Stimulated activated naive B cell treated with anti-CD40 and anti-IgM and Interleukin-4, amounts not matched to agents 10 μg/mL and 1 μg/mL and 100 μg/mL, for 72 hours (primary cell): Measurements from ENCODE around the gene RSPH1.

ENCODE experiments used
- ATAC-seq, 2 donors: fragments of 150-1000 bp; cut with Tn5 transposase; replicated peaks; 2 replicates each; pipeline ENCODE4 v1.10.0; 2021; ENCODE audit warnings: moderate library complexity in 1 of 2
- DNase-seq: peaks from one replicate; pipeline ENCODE4 v3.0.0; 2021
- H3K27ac Mint-ChIP-seq: one replicate; pipeline ENCODE4 v1.8.0; 2022; ENCODE audit warnings: mild to moderate bottlenecking, mixed read lengths
- H3K27me3 Mint-ChIP-seq, 2 donors: one replicate each; pipeline ENCODE4 v1.8.0; 2022; ENCODE audit warnings: mixed read lengths in 2 of 2
- H3K36me3 Mint-ChIP-seq, 2 donors: one replicate each; pipeline ENCODE4 v1.8.0; 2022; ENCODE audit warnings: mixed read lengths in 2 of 2, mild to moderate bottlenecking in 1 of 2
- H3K4me1 Mint-ChIP-seq, 2 donors: one replicate each; pipeline ENCODE4 v1.8.0; 2022; ENCODE audit warnings: mixed read lengths in 2 of 2, mild to moderate bottlenecking in 1 of 2
- H3K4me3 Mint-ChIP-seq, 2 donors: one replicate each; pipeline ENCODE4 v1.8.0; 2022; ENCODE audit warnings: mild to moderate bottlenecking in 2 of 2, mixed read lengths in 2 of 2, moderate library complexity in 1 of 2
- H3K9me3 Mint-ChIP-seq, 2 donors: one replicate each; pipeline ENCODE4 v1.8.0; 2022; ENCODE audit warnings: mixed read lengths in 2 of 2, mild to moderate bottlenecking in 1 of 2

RSPH1 gene

DNA sequence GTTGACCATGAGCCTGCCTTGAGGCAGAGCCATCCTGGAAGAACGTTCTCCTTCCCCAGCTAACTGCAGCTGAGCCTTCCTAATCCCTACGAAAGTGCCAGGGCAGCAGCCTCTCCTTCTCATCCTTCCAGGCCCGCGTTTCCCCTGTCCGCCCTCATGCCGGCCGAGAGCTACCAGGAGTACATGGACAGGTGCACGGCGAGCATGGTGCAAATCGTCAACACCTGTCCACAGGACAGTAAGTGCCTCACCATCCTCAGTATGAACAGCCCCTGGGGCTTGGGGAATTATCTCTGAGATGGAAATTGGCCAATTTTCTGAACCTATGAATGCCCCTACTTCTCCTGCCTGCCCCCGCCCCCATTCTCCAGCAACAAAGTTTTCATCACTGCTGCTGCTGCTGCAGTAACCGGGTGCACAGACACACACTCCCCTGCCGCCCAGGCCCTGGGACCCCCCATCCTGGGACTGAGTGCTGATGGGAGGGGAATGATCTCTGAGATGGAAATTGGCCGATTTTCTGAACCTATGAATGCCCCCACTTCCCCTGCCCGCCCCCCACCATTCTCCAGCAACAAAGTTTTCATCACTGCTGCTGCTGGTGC is 52.7 kb downstream of the RSPH1 start:
- H3K27ac Mint-ChIP-seq, result no peak overlapping the region
- H3K4me1 Mint-ChIP-seq, result peaks cover 34 to 36% of the 10 kb centered on the region in 2 donors
- no peak for DNase-seq
- peaks cover 35 to 42% of the 10 kb centered on the region in 2 donors for H3K27me3 Mint-ChIP-seq
- peaks cover 4 to 10% of the 10 kb centered on the region in 2 donors for H3K36me3 Mint-ChIP-seq
- no peak for ATAC-seq
- H3K4me3 Mint-ChIP-seq, result no peak overlapping the region
- H3K9me3 Mint-ChIP-seq, result peaks cover 0 to 5% of the 10 kb centered on the region in 2 donors

DNA sequence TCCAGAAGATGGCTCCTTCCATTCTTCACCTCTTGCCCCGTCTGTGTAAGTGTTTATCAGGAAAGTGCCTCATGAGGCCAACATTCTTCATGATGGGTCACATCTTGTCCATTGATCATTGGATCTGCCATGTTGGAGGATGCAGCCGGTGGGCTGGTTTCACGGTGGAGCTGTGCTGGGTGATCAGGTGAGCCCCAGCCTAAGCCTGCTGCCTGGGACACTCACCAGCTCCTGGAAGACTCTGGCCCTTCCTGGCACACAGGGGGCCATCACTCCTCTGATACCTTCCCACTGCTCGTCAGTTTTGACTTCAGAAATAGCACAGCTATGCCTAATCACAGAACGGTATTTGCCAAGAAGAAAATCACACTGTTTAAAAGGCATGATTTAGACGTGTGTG is 54.1 kb downstream of the RSPH1 start:
- no peak overlapping the region for H3K27ac Mint-ChIP-seq
- peaks cover 33 to 34% of the 10 kb centered on the region in 2 donors for H3K4me1 Mint-ChIP-seq
- no peak overlapping the region for H3K4me3 Mint-ChIP-seq
- H3K27me3 Mint-ChIP-seq, result peaks cover 44 to 47% of the 10 kb centered on the region in 2 donors
- no peak for ATAC-seq
- peaks cover 4 to 10% of the 10 kb centered on the region in 2 donors for H3K36me3 Mint-ChIP-seq
- no peak for DNase-seq
- peaks cover 3 to 5% of the 10 kb centered on the region in 2 donors for H3K9me3 Mint-ChIP-seq

DNA sequence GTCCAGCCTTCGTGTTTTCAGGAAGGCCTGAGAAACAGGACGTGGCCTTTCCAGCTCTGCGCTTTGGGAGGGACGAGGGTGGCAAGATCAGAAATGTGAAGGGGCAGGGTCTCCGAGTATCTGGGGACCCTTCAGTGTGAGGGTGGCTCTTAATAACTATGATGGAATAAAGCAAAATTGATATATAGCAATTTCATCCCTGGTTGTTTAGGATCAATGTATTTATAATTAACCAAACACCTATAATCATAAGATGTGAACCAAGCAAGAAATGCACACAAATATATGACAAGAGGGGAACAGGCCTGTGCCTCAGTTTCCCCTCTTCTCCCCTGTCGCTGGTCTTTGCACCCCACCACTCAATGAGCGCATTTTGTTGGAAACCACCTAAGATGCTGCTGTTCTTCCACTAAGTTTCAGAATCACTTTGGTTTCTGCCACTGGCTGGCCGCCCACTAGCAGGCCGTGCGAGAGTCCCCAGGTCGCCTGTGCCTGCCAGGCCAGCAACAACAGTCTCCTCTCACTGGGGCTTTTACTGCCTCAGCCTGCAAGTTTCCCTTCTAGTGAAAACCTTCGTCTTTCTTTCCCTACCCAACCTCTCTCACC is 55.7 kb downstream of the RSPH1 start:
- DNase-seq (no peak), ATAC-seq (peak; percentile 83 to 91)
- Mint-ChIP-seq H3K27me3 (peaks cover 36 to 45% of the 10 kb centered on the region in 2 donors), H3K4me1 (peaks cover 21 to 23% of the 10 kb centered on the region in 2 donors), H3K36me3 (peaks cover 0 to 7% of the 10 kb centered on the region in 2 donors), H3K4me3 (peak overlapping the region in 1 of 2 donors; percentile 31), H3K9me3 (peaks cover 3 to 12% of the 10 kb centered on the region in 2 donors), H3K27ac (peak overlapping the region; percentile 51)

DNA sequence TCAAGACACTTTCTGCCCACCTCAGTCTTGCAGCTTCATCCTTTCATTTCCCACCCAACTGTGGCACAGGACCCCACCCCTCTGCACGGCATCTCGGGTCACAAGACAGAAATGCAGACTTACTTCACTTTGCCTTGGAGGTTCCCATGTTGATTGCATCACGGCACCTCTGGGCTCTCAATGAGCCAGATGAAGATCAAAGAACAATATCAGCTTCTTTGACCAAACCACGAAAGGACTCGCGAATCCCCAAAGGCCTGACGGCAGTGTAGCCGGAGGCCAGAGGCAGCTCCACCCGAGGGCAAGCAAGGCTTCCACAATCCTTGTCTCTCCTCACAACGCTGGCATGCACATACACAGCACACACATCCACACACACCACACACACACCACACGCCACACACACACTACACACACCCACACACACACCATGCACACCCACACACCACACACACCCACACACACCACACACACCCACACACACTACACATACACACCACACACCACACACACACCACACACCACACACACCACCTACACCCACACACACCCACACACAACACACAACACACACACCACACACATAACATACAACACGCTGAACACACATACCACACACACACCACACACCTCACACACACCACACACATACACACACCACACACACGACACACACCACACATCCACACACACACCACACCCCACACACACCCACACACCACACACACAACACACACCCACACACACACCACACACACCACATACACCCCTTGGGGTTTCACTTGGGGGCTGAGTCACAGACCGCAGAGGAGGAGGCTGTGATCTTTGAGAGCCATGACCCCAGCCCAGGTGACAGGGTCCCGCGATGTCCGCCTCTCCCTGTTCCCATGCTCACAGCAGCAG is 56.5 kb downstream of the RSPH1 start:
- H3K27ac Mint-ChIP-seq, result peak overlapping the region; percentile 72
- no peak overlapping the region for H3K4me3 Mint-ChIP-seq
- peaks cover 3 to 16% of the 10 kb centered on the region in 2 donors for H3K9me3 Mint-ChIP-seq
- peaks cover 0 to 7% of the 10 kb centered on the region in 2 donors for H3K36me3 Mint-ChIP-seq
- peaks cover 21 to 25% of the 10 kb centered on the region in 2 donors for H3K4me1 Mint-ChIP-seq
- no peak for DNase-seq
- peak; percentile 44 to 54 for ATAC-seq
- peaks cover 41 to 52% of the 10 kb centered on the region in 2 donors for H3K27me3 Mint-ChIP-seq

DNA sequence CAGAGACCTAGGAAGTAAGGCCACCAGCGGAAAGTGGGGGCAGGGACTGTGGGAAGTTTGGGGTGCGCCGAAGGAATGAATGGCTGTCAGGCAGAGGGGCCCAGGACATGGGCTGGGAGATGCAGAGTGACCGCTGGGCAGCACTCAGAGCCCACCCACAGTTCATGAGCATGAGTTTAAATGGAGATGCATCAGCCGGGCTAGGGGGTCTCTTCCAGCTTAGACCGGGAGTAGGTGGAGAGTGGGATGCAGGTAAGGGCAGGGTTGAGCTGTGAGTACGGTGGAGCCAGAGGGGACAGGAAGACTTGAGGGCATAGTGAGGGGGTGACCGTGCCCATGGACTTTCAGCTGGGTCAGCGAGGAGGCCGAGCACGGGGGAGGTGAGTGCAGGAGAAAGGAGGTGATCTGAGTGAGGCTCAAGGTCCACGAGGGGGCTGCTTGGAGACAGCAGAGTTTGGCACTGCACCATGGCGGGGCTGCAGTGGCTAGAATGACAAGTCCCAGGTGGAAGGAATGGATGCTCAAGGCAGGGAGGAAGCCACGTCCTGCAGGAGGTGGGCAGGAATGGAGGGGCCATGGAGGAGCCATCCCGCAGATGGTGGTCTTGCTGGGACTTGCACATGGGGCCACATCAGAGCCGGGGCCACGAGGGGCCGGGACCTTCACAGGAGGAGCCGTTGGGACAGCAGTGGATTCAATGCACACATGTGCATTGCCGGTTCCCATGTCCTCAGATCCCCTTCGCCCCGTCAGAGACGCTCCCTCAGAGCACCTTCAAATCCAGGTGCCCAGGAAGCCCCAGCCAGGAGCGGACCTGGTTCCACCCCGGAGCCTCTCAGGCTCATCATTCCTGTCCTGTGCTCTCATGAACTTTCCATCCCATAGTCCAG is 57.5 kb downstream of the RSPH1 start:
- Mint-ChIP-seq H3K4me3 (no peak overlapping the region), H3K9me3 (peaks cover 3 to 16% of the 10 kb centered on the region in 2 donors), H3K27me3 (peaks cover 44 to 56% of the 10 kb centered on the region in 2 donors), H3K36me3 (peaks cover 0 to 5% of the 10 kb centered on the region in 2 donors), H3K27ac (peak overlapping the region; percentile 76), H3K4me1 (peaks cover 21 to 23% of the 10 kb centered on the region in 2 donors)
- DNase-seq, result no peak
- no peak for ATAC-seq

DNA sequence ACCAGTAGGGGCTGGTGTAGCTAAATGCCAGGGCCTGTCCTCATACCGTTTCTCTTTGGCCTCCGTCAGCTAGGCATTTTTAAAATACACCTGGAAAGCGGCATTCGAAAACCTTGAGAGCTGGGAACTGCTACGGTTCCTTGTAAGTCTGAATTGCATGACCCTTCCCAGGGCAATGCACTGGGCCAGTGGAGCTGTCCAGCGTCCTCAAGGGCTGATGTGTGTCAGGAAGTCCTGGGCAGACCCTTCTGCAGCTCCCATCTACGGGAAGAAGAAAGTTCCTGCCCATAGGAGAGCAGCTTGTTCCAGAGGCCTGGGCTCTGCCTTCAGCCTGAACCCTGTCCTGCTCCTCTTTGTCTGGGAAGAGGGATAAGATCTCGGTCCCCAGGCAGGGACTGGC is 58.2 kb downstream of the RSPH1 start:
- Mint-ChIP-seq H3K9me3 (peaks cover 3 to 17% of the 10 kb centered on the region in 2 donors), H3K4me3 (no peak overlapping the region), H3K36me3 (peaks cover 0 to 4% of the 10 kb centered on the region in 2 donors), H3K27me3 (peaks cover 43 to 58% of the 10 kb centered on the region in 2 donors), H3K4me1 (peaks cover 21 to 23% of the 10 kb centered on the region in 2 donors), H3K27ac (no peak overlapping the region)
- DNase-seq (no peak), ATAC-seq (no peak)

DNA sequence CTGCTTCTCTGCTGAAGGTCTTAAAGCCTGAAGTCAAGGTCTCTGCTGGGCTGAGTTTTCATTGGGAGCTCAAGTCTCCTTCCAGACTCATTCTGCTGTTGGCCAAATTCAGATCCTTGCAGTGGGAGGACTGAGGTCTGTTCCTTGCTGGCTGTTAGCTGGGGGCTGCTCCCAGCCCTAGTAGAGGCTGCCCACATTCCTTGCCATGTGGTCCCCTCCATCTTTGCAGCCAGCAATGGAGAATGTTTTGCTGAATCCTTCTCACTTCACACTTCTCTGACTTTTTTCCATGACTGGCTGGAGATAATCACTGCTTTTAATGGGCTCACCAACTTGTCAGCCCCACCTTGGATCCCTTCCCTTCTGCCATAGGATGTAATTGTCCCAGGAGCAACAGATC is 59.1 kb downstream of the RSPH1 start:
- Mint-ChIP-seq H3K27ac (no peak overlapping the region), H3K4me3 (no peak overlapping the region), H3K27me3 (peaks cover 46 to 58% of the 10 kb centered on the region in 2 donors), H3K36me3 (peaks cover 3 to 9% of the 10 kb centered on the region in 2 donors), H3K9me3 (peaks cover 9 to 23% of the 10 kb centered on the region in 2 donors), H3K4me1 (peaks cover 21 to 23% of the 10 kb centered on the region in 2 donors)
- DNase-seq, result no peak
- ATAC-seq, result no peak

DNA sequence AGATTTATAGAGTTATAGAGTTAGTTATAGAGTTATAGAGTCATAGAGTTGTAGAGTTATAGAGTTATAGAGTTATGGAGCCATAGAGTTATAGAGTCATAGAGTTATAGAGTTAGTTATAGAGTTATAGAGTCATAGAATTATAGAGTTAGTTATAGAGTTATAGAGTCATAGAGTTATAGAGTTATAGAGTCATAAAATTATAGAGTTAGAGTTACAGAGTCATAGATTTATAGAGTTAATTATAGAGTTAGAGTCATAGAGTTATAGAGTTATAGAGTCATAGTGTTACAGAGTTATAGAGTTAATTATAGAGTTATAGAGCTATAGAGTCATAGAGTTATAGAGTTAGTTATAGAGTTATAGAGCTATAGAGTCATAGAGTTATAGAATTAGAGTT is 60.2 kb downstream of the RSPH1 start:
- DNase-seq (no peak), ATAC-seq (no peak)
- Mint-ChIP-seq H3K9me3 (peaks cover 9 to 23% of the 10 kb centered on the region in 2 donors), H3K36me3 (peaks cover 3 to 9% of the 10 kb centered on the region in 2 donors), H3K4me3 (no peak overlapping the region), H3K27ac (no peak overlapping the region), H3K4me1 (peaks cover 19 to 21% of the 10 kb centered on the region in 2 donors), H3K27me3 (peaks cover 50 to 60% of the 10 kb centered on the region in 2 donors)

DNA sequence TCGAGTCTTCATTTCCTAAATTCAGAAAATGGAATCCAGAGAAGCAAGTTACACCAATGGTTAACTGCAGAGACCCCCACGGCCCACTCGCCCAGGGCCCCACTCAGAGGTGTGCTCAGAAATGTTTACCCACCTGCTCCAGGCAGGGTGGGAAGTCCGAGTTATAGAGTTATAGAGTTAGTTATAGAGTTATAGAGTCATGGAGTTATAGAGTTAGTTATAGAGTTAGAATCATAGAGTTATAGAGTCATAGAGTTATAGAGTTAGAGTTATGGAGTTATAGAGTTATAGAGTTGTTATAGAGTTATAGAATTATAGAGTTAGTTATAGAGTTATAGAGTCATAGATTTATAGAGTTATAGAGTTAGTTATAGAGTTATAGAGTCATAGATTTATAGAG is 60.6 kb downstream of the RSPH1 start:
- no peak overlapping the region for H3K27ac Mint-ChIP-seq
- H3K4me3 Mint-ChIP-seq, result no peak overlapping the region
- DNase-seq (no peak), ATAC-seq (no peak)
- H3K9me3 Mint-ChIP-seq, result peaks cover 9 to 23% of the 10 kb centered on the region in 2 donors
- H3K27me3 Mint-ChIP-seq, result peaks cover 50 to 60% of the 10 kb centered on the region in 2 donors
- H3K36me3 Mint-ChIP-seq, result peaks cover 3 to 9% of the 10 kb centered on the region in 2 donors
- H3K4me1 Mint-ChIP-seq, result peaks cover 15 to 20% of the 10 kb centered on the region in 2 donors

DNA sequence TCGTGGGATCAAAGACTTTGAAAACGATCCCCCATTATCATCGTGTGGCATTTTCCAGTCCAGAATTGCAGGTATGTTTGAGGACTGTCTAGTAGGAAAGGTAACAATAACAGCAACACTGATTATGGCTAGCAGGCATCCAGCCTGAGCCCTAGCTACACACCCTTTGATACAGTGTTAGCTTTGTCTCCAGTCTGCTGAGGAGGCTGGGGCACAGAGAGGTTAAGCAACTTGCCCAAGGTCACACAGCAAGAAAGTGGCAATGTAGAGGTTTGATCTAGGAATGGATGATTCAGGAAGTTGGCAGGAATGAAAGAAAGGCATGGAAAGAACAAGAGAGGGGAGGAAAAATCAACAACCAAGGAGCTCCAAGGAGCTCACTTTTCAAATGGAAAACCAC is 61.1 kb downstream of the RSPH1 start:
- Mint-ChIP-seq H3K4me3 (no peak overlapping the region), H3K27ac (no peak overlapping the region), H3K36me3 (peaks cover 3 to 8% of the 10 kb centered on the region in 2 donors), H3K9me3 (peaks cover 9 to 23% of the 10 kb centered on the region in 2 donors), H3K27me3 (peaks cover 49 to 59% of the 10 kb centered on the region in 2 donors), H3K4me1 (peaks cover 11 to 15% of the 10 kb centered on the region in 2 donors)
- ATAC-seq (no peak), DNase-seq (no peak)

DNA sequence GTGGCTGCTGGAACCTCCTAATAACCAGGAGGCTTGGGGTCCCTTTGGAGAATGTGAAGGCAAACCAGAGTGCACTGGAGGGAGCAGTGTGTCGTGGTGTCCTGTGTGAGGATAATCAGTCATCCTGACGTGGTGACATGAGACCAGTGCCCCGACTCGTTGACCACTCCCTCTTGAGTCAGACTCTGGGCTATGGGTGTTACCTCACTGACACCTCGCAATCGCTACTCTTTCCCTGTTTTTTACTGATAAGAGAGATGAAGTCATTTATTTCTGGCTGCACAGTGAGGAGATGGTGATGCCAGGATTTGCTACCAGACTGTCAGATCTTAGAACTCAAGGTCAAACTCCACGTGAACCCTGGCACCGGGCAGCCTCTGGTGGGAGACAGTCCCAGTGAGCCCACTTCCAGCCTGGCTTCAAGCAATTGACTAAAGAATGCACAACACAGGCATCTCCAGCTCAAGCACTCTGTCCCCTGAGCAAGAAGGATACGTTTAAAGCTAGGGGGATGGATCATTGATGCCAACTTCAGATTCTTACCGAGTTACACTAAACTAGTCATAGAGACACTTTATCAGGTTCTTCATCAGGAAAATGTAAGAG is 62.0 kb downstream of the RSPH1 start:
- Mint-ChIP-seq H3K27ac (no peak overlapping the region), H3K4me1 (peaks cover 2 to 8% of the 10 kb centered on the region in 2 donors), H3K4me3 (no peak overlapping the region), H3K27me3 (peaks cover 41 to 57% of the 10 kb centered on the region in 2 donors), H3K36me3 (peaks cover 3 to 5% of the 10 kb centered on the region in 2 donors), H3K9me3 (peaks cover 9 to 19% of the 10 kb centered on the region in 2 donors)
- ATAC-seq (no peak), DNase-seq (no peak)

DNA sequence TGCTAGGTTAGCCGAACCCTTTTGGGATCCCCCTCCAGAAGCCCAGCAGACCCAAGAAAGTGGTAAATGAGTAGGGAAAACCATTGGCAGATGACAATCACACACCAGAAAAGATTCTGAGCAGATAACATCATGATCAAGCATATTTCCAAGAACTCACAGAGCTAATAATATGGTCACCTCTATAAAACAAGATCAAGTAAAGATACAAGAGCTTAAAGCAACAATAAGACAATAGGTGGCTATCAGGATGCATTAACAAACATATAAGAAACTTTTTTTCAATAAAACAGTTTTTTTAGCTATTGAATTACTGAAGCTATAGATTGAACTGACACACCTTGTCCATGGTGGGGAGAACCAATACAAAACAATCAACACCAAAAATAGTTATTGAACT is 63.3 kb downstream of the RSPH1 start:
- peaks cover 2 to 8% of the 10 kb centered on the region in 2 donors for H3K4me1 Mint-ChIP-seq
- peaks cover 9 to 19% of the 10 kb centered on the region in 2 donors for H3K9me3 Mint-ChIP-seq
- H3K27ac Mint-ChIP-seq, result no peak overlapping the region
- H3K36me3 Mint-ChIP-seq, result peaks cover 3 to 5% of the 10 kb centered on the region in 2 donors
- peaks cover 32 to 49% of the 10 kb centered on the region in 2 donors for H3K27me3 Mint-ChIP-seq
- ATAC-seq (no peak), DNase-seq (no peak)
- H3K4me3 Mint-ChIP-seq, result no peak overlapping the region

DNA sequence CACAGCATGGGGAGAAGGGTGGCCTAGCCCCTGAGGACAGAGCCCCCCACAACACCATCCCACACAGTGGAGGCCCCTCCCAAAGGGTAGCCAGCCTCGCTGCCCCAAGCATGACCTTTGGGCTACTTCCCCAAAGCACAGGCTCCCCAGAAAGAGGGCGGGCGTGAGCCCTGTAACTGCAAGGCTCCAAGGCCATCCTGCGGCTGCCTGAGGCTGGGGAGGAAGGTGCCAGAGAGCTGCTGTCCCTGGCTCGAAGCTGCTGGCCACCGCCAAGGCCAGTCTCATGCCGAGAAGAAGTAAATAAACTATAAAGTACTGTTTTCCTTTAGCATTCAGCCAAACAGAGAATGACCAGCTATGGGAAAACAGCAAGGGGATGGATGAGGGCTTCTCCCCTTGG is 64.8 kb downstream of the RSPH1 start:
- Mint-ChIP-seq H3K27ac (no peak overlapping the region), H3K36me3 (peaks cover 3 to 5% of the 10 kb centered on the region in 2 donors), H3K4me3 (no peak overlapping the region), H3K4me1 (peaks cover 6 to 16% of the 10 kb centered on the region in 2 donors), H3K27me3 (peaks cover 28 to 57% of the 10 kb centered on the region in 2 donors), H3K9me3 (peaks cover 6 to 19% of the 10 kb centered on the region in 2 donors)
- ATAC-seq (no peak), DNase-seq (no peak)
